IMR-90 (cell line): ENCODE data around the gene DBT. TPM values are rescaled to one million over a fixed set of nuclear protein-coding genes. Genes with fewer than 3 reads are reported as not detected.
A peak's percentile ranks its signal among the peaks of the same experiment; 100 is the strongest.

Experiments used
- ATAC-seq: fragments of 200-7000 bp; cut with Tn5 transposase; 2 replicates; pipeline ENCODE4 v1.9.1; 2020; ENCODE audit warnings: low read depth, mild to moderate bottlenecking, moderate library complexity
- BruUV-seq: library from RNA; stranded (reverse); fragments of 400-500 nt; replicated peaks from 2 replicates; lab custom pipeline; 2021; lab: Mats Ljungman, UMichigan
- CTCF ChIA-PET: fragments of 300-600 bp; formaldehyde crosslinking; extraction: SDS; loops from one replicate; lab custom pipeline; 2021; ENCODE audit warnings: antibody characterized with exemption; lab: Yijun Ruan, JAX
- POLR2A ChIA-PET: fragments of 300-600 bp; sonication (Branson Sonifier 250); formaldehyde crosslinking; loops from one replicate; lab custom pipeline; 2022; ENCODE audit warnings: antibody characterized with exemption; ENCODE audit not compliant: unreplicated experiment; lab: Charles Lee
- DNase-seq: peaks from one replicate; pipeline ENCODE4 v3.0.0; 2013
- H2AFZ ChIP-seq: replicated peaks from 2 replicates; pipeline ENCODE3; 2013; ENCODE audit warnings: low read length, mild to moderate bottlenecking; ENCODE audit not compliant: poor library complexity
- H2AK5ac ChIP-seq: 2 replicates; pipeline ENCODE4 v1.6.1; 2013; ENCODE audit warnings: low read depth, low read length, inconsistent platforms
- H2AK9ac ChIP-seq: replicated peaks from 2 replicates; pipeline ENCODE3; 2013; ENCODE audit warnings: mild to moderate bottlenecking, low read depth, low read length, moderate library complexity; ENCODE audit not compliant: poor library complexity
- H2BK120ac ChIP-seq: 2 replicates; pipeline ENCODE4 v1.6.1; 2013; ENCODE audit warnings: low read depth, low read length, inconsistent platforms
- H2BK15ac ChIP-seq: 3 replicates; pipeline ENCODE4 v1.6.1; 2013; ENCODE audit warnings: low read depth, low read length, inconsistent platforms
- H2BK20ac ChIP-seq: 2 replicates; pipeline ENCODE4 v1.6.1; 2013; ENCODE audit warnings: low read depth, mild to moderate bottlenecking, inconsistent platforms, low read length, moderate library complexity
- H2BK5ac ChIP-seq: 2 replicates; pipeline ENCODE4 v1.6.1; 2013; ENCODE audit warnings: mild to moderate bottlenecking, low read depth, low read length, inconsistent platforms; ENCODE audit not compliant: poor library complexity, severe bottlenecking
- H3K14ac ChIP-seq: replicated peaks from 2 replicates; pipeline ENCODE4 v1.6.1; 2013; ENCODE audit warnings: low read depth, low read length, inconsistent platforms
- H3K18ac ChIP-seq: 2 replicates; pipeline ENCODE4 v1.6.1; 2013; ENCODE audit warnings: low read depth, low read length, control low read depth
- H3K23ac ChIP-seq: 2 replicates; pipeline ENCODE4 v1.6.1; 2013; ENCODE audit warnings: low read depth, low read length, inconsistent platforms
- H3K27ac ChIP-seq: 2 replicates; pipeline ENCODE4 v1.5.1; 2013; ENCODE audit warnings: mild to moderate bottlenecking, control low read depth, low read length; ENCODE audit not compliant: insufficient read depth
- H3K27me3 ChIP-seq: 2 replicates; pipeline ENCODE4 v1.6.1; 2013; ENCODE audit warnings: low read length; ENCODE audit not compliant: control insufficient read depth, insufficient read depth
- H3K36me3 ChIP-seq: 2 replicates; pipeline ENCODE4 v1.6.1; 2013; ENCODE audit warnings: low read length, mixed read lengths; ENCODE audit not compliant: control insufficient read depth, insufficient read depth
- H3K4ac ChIP-seq: 2 replicates; pipeline ENCODE4 v1.6.1; 2013; ENCODE audit warnings: low read depth, low read length, inconsistent platforms
- H3K4me1 ChIP-seq: 2 replicates; pipeline ENCODE4 v1.6.1; 2013; ENCODE audit warnings: low read length, mixed read lengths; ENCODE audit not compliant: control insufficient read depth, insufficient read depth
- H3K4me2 ChIP-seq: 2 replicates; pipeline ENCODE4 v1.6.1; 2013; ENCODE audit warnings: low read depth, mild to moderate bottlenecking, control low read depth, low read length, moderate library complexity
- H3K4me3 ChIP-seq: 2 replicates; pipeline ENCODE4 v1.5.1; 2013; ENCODE audit warnings: low read depth, mild to moderate bottlenecking, control low read depth, low read length, moderate library complexity; ENCODE audit not compliant: insufficient read depth
- H3K56ac ChIP-seq: 2 replicates; pipeline ENCODE4 v1.6.1; 2013; ENCODE audit warnings: low read length, inconsistent platforms; ENCODE audit not compliant: insufficient read depth; ENCODE audit errors: extremely low read depth
- H3K79me1 ChIP-seq, 2 experiments: 2 replicates each; pipeline ENCODE4 v1.6.1; 2013; ENCODE audit warnings: low read length in 2 of 2, inconsistent platforms in 1 of 2, low read depth in 1 of 2
- H3K9ac ChIP-seq: 2 replicates; pipeline ENCODE4 v1.6.1; 2013; ENCODE audit warnings: low read depth, low read length, control low read depth
- H3K9me1 ChIP-seq: 2 replicates; pipeline ENCODE4 v1.6.1; 2013; ENCODE audit warnings: low read length, inconsistent platforms; ENCODE audit not compliant: insufficient read depth
- H3K9me3 ChIP-seq: 2 replicates; pipeline ENCODE4 v1.6.1; 2013; ENCODE audit warnings: low read length; ENCODE audit not compliant: control insufficient read depth, insufficient read depth
- H4K20me1 ChIP-seq: 2 replicates; pipeline ENCODE4 v1.6.1; 2013; ENCODE audit warnings: low read length, inconsistent platforms; ENCODE audit not compliant: insufficient read depth
- H4K5ac ChIP-seq: 2 replicates; pipeline ENCODE4 v1.6.1; 2013; ENCODE audit warnings: mild to moderate bottlenecking, low read depth, low read length, control low read depth
- H4K8ac ChIP-seq, 2 experiments: 2 replicates each; pipeline ENCODE4 v1.6.1; 2013; ENCODE audit warnings: low read depth in 2 of 2, low read length in 2 of 2, control low read depth in 1 of 2, inconsistent platforms in 1 of 2
- H4K91ac ChIP-seq: 2 replicates; pipeline ENCODE4 v1.6.1; 2013; ENCODE audit warnings: low read depth, low read length, inconsistent platforms; ENCODE audit not compliant: insufficient read depth
- CEBPB ChIP-seq: IDR thresholded peaks from 2 replicates; pipeline ENCODE4 v1.6.1; 2012; ENCODE audit warnings: low read depth, low read length, improper control_type of control experiment
- CHD1 ChIP-seq: IDR thresholded peaks from 2 replicates; pipeline ENCODE4 v1.6.1; 2012; ENCODE audit warnings: low read depth, low read length, improper control_type of control experiment
- FOS ChIP-seq: fragments of 150-350 bp; IDR thresholded peaks from 2 replicates; pipeline ENCODE4 v1.6.1; 2016; ENCODE audit warnings: low read depth, low read length
- MAFK ChIP-seq: IDR thresholded peaks from 2 replicates; pipeline ENCODE4 v1.6.1; 2012; ENCODE audit warnings: low read depth, low read length, improper control_type of control experiment
- MAZ ChIP-seq: IDR thresholded peaks from 2 replicates; pipeline ENCODE4 v1.6.1; 2012; ENCODE audit warnings: low read depth, mild to moderate bottlenecking, low read length, improper control_type of control experiment, moderate library complexity, borderline replicate concordance
- MXI1 ChIP-seq: IDR thresholded peaks from 2 replicates; pipeline ENCODE4 v1.6.1; 2012; ENCODE audit warnings: low read depth, mild to moderate bottlenecking, low read length, moderate library complexity, borderline replicate concordance
- NFE2L2 ChIP-seq: fragments of 150-350 bp; IDR thresholded peaks from 2 replicates; pipeline ENCODE4 v1.6.1; 2016; ENCODE audit warnings: low read depth, mild to moderate bottlenecking, low read length
- POLR2A ChIP-seq: IDR thresholded peaks from 2 replicates; pipeline ENCODE4 v1.6.1; 2012; ENCODE audit warnings: mild to moderate bottlenecking, low read depth, low read length
- RAD21 ChIP-seq: IDR thresholded peaks from 2 replicates; pipeline ENCODE4 v1.6.1; 2012; ENCODE audit warnings: low read length, improper control_type of control experiment
- RFX5 ChIP-seq: IDR thresholded peaks from 2 replicates; pipeline ENCODE4 v1.8.0; 2012; ENCODE audit warnings: low read depth, mild to moderate bottlenecking, low read length, moderate library complexity
- WGBS, 2 experiments: methylation state at CpG; one replicate each; pipeline versions ENCODE4 v1.1.5 to v1.1.7; 2013; ENCODE audit warnings: missing lambda C conversion rate in 2 of 2; ENCODE audit not compliant: insufficient read length in 1 of 2; ENCODE audit errors: extremely low coverage in 2 of 2; 5-methylcytosine and 5-hydroxymethylcytosine counted together
- dilution Hi-C: fragments of 300-500 bp; cut with HindIII; formaldehyde crosslinking; loops from one replicate; pipeline ENCODE4 v1.14.3; 2018; ENCODE audit warnings: low sequenced_read_pairs; ENCODE audit not compliant: unreplicated experiment
- in situ Hi-C: fragments of 300-500 bp; cut with MboI; formaldehyde crosslinking; loops from 3 replicates; pipeline ENCODE4 v1.14.3; 2019; ENCODE audit warnings: low sequenced_read_pairs, inconsistent platforms, mixed read lengths
- intact Hi-C: fragments of 100-400 bp; cut with micrococcal nuclease; formaldehyde crosslinking; loops from 2 replicates; pipeline ENCODE4 v1.10.0; 2022
- polyA plus RNA-seq, 3 experiments: library from polyadenylated mRNA; depleted of rRNA; stranded (reverse); fragments of >200 nt; gene quantifications; 2 replicates each; pipeline ENCODE4 v1.2.3, GENCODE V29; 2012; ENCODE audit warnings: low replicate concordance in 1 of 3
- total RNA-seq: library from RNA; depleted of rRNA; stranded (reverse); fragments of >200 nt; gene quantifications from 2 replicates; pipeline ENCODE4 v1.2.3, GENCODE V29; 2012
- TF ChIP-seq, protein P1 (sequence below): conservative IDR thresholded peaks from 2 replicates; pipeline ENCODE4 v1.5.1; 2012; ENCODE audit warnings: mild to moderate bottlenecking, low read depth, low read length, improper control_type of control experiment
- TF ChIP-seq, protein P2 (sequence below): fragments of 150-350 bp; IDR thresholded peaks from 2 replicates; pipeline ENCODE4 v1.6.1; 2017; ENCODE audit warnings: mild to moderate bottlenecking, antibody characterized with exemption, low read length, low read depth
- TF ChIP-seq, protein P3 (sequence below): fragments of 150-350 bp; IDR thresholded peaks from 2 replicates; pipeline ENCODE4 v1.6.1; 2016; ENCODE audit warnings: low read depth, mild to moderate bottlenecking, low read length, moderate library complexity, borderline replicate concordance

The DBT gene
- total and polyA plus RNA-seq, 2 of the 4 experiments (the other 2 are of a cell fraction), result 3.4 to 3.8 TPM

DNA sequence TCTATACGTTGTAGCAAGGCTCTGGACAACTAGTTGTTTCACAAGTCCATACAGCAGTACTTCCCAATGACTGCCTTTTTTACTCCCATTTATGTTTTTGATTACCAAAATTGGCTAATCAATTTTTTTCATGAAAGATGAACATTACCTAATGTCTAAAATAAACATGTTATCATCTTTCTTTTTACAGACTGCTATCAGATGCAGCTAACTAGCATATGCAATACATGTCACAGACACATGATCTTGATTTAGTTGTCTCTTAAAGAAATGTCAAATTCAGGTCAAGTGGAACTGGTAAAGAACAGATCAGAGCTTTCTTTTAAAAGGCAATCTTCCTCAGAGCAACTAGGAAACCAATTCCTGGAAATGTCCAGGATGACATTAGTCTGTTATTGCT lies 630 bp upstream of the DBT start:
- dilution Hi-C loops, result no loop called here
- in situ Hi-C loops, result loop anchor here (25.0 kb wide), 2 partner anchors 438 to 637 kb away; partner anchors contain the start of genes EXTL2 and SLC30A7

More for the DNA sequence above, 630 bp upstream of the DBT start:
- H3K23ac ChIP-seq, result peak overlapping the region; percentile 24; the same call in 1 of the 2 replicates
- no peak overlapping the region for H2AK9ac ChIP-seq
- ChIA-PET POLR2A (interaction anchor here (1.0 kb wide), 1 partner anchor 15 kb away, joined by 3 read pairs; no protein-coding TSS in a partner anchor), CTCF (interaction anchor here (0.8 kb wide), 1 partner anchor 62 kb away, joined by 3 read pairs; no protein-coding TSS in a partner anchor)
- TF ChIP-seq, protein P1, sequence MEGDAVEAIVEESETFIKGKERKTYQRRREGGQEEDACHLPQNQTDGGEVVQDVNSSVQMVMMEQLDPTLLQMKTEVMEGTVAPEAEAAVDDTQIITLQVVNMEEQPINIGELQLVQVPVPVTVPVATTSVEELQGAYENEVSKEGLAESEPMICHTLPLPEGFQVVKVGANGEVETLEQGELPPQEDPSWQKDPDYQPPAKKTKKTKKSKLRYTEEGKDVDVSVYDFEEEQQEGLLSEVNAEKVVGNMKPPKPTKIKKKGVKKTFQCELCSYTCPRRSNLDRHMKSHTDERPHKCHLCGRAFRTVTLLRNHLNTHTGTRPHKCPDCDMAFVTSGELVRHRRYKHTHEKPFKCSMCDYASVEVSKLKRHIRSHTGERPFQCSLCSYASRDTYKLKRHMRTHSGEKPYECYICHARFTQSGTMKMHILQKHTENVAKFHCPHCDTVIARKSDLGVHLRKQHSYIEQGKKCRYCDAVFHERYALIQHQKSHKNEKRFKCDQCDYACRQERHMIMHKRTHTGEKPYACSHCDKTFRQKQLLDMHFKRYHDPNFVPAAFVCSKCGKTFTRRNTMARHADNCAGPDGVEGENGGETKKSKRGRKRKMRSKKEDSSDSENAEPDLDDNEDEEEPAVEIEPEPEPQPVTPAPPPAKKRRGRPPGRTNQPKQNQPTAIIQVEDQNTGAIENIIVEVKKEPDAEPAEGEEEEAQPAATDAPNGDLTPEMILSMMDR, result no peak
- no peak for TF ChIP-seq NFE2L2
- no peak for TF ChIP-seq RFX5
- TF ChIP-seq FOS, result no peak
- TF ChIP-seq MAZ, result no peak
- TF ChIP-seq, protein P2, sequence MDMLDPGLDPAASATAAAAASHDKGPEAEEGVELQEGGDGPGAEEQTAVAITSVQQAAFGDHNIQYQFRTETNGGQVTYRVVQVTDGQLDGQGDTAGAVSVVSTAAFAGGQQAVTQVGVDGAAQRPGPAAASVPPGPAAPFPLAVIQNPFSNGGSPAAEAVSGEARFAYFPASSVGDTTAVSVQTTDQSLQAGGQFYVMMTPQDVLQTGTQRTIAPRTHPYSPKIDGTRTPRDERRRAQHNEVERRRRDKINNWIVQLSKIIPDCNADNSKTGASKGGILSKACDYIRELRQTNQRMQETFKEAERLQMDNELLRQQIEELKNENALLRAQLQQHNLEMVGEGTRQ, result no peak
- no peak for TF ChIP-seq RAD21
- TF ChIP-seq, protein P3, sequence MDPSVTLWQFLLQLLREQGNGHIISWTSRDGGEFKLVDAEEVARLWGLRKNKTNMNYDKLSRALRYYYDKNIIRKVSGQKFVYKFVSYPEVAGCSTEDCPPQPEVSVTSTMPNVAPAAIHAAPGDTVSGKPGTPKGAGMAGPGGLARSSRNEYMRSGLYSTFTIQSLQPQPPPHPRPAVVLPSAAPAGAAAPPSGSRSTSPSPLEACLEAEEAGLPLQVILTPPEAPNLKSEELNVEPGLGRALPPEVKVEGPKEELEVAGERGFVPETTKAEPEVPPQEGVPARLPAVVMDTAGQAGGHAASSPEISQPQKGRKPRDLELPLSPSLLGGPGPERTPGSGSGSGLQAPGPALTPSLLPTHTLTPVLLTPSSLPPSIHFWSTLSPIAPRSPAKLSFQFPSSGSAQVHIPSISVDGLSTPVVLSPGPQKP, result no peak
- no peak for TF ChIP-seq CHD1
- TF ChIP-seq POLR2A, result no peak
- TF ChIP-seq MAFK, result no peak
- no peak for TF ChIP-seq MXI1
- no peak for TF ChIP-seq CEBPB
- H4K91ac ChIP-seq, result no peak overlapping the region
- peak overlapping the region; percentile 39; the same call in 1 of the 2 replicates for H4K5ac ChIP-seq
- ATAC-seq (no peak), DNase-seq (no peak)
- peak overlapping the region; percentile 43 for H2BK5ac ChIP-seq
- H3K56ac ChIP-seq, result no peak overlapping the region
- H3K18ac ChIP-seq, result no peak overlapping the region
- H3K27ac ChIP-seq, result no peak overlapping the region
- H3K36me3 ChIP-seq, result no peaks in the 10 kb centered on the region
- peak overlapping the region; percentile 93; the same call in 1 of the 2 replicates for H3K4me3 ChIP-seq
- no peak overlapping the region for H2BK120ac ChIP-seq
- no CpG with 5 or more reads among the region's 1 CpG for WGBS, 2 experiments
- no TSS peak for BruUV-seq
- H3K27me3 ChIP-seq, result no peaks in the 10 kb centered on the region
- peak overlapping the region; percentile 40; the same call in 1 of the 2 replicates for H3K9ac ChIP-seq
- H3K9me3 ChIP-seq, result no peaks in the 10 kb centered on the region
- peak overlapping the region; percentile 14 to 70; a peak in 3 of 4 replicates for H4K8ac ChIP-seq
- H3K4me2 ChIP-seq, result peak overlapping the region; percentile 88; the same call in 1 of the 2 replicates
- 0 out of 2 replicates have a peak overlapping the region, but pooled peaks have one; percentile 24 for H2BK20ac ChIP-seq
- H3K79me1 ChIP-seq, result peaks cover 15 to 27% of the 10 kb centered on the region in 2 experiments
- peaks cover 7% of the 10 kb centered on the region; the same call in 1 of the 2 replicates for H3K9me1 ChIP-seq
- H2AK5ac ChIP-seq, result no peak overlapping the region
- intact Hi-C loops, result no loop called here
- no peaks in the 10 kb centered on the region for H4K20me1 ChIP-seq
- H3K4ac ChIP-seq, result no peak overlapping the region
- H2BK15ac ChIP-seq, result no peak overlapping the region
- 0 out of 2 replicates have a peak overlapping the region, but pooled peaks have one; percentile 16 for H3K14ac ChIP-seq
- peak overlapping the region; percentile 98 for H2AFZ ChIP-seq
- 0 out of 2 replicates have a peak, but pooled peaks cover 2% of the 10 kb centered on the region for H3K4me1 ChIP-seq
